HCT116 (cell line): Measurements from ENCODE around the gene HIGD2B. TPM values are rescaled to one million over a fixed set of nuclear protein-coding genes. Genes with fewer than 3 reads are reported as not detected.

ENCODE experiments used
- ATAC-seq: fragments of 200-7000 bp; cut with Tn5 transposase; 2 replicates; pipeline ENCODE4 v1.9.1; 2020; ENCODE audit warnings: mild to moderate bottlenecking, moderate library complexity
- BruUV-seq: library from RNA; stranded (reverse); fragments of 400-500 nt; replicated peaks from 2 replicates; lab custom pipeline; 2021; lab: Mats Ljungman, UMichigan
- CTCF ChIA-PET: fragments of 300-600 bp; sonication (Branson Sonifier 250); formaldehyde crosslinking; loops from one replicate; lab custom pipeline; 2021; ENCODE audit warnings: antibody characterized with exemption; lab: Charles Lee
- POLR2A ChIA-PET: fragments of 300-600, 350-600 bp; sonication (Branson Sonifier 250); formaldehyde crosslinking; loops from one replicate; lab custom pipeline; 2021; ENCODE audit warnings: antibody characterized with exemption; lab: Charles Lee
- RAD21 ChIA-PET, 2 experiments: fragments of 300-600 bp; sonication (Branson Sonifier 250); formaldehyde crosslinking; loops; one replicate each; lab custom pipeline; 2023; ENCODE audit warnings: low total read pairs in 2 of 2; ENCODE audit not compliant: uncharacterized antibody in 2 of 2, unreplicated experiment in 2 of 2, low non-redundant PET in 1 of 2; lab: Charles Lee
- DNase-seq: peaks from one replicate; pipeline ENCODE4 v3.0.0-alpha.2; 2010; ENCODE audit warnings: low read depth, low spot score
- H2AFZ ChIP-seq: fragments of 200-600 bp; shearing (Covaris generic), sonication (generic); 2 replicates; pipeline ENCODE4 v1.6.1; 2017; ENCODE audit warnings: low read depth, mixed run types, mixed read lengths, antibody characterized with exemption, low read length; ENCODE audit not compliant: poor library complexity, severe bottlenecking
- H3K27ac ChIP-seq: 2 replicates; pipeline ENCODE4 v1.5.1; 2012; ENCODE audit warnings: low read depth, low read length
- H3K27me3 ChIP-seq: fragments of 200-600 bp; sonication (generic); 2 replicates; pipeline ENCODE4 v1.6.1; 2016; ENCODE audit warnings: mixed run types, low read length, mixed read lengths; ENCODE audit not compliant: insufficient read depth
- H3K36me3 ChIP-seq, 2 experiments: fragments of 200-500 bp in 1 of 2; fragments of 200-600 bp in 1 of 2; sonication (Bioruptor generic) in 1 of 2; sonication (generic) in 1 of 2; 2 replicates each; pipeline versions ENCODE4 v1.5.1 to v1.6.1; 2014 to 2016; ENCODE audit warnings: low read length in 2 of 2, inconsistent platforms in 1 of 2, mixed read lengths in 1 of 2, mixed run types in 1 of 2; ENCODE audit not compliant: insufficient read depth in 2 of 2, control insufficient read depth in 1 of 2
- H3K4me1 ChIP-seq, 2 experiments: fragments of 200-600 bp in 1 of 2; sonication (generic) in 1 of 2; 2 replicates each; pipeline versions ENCODE4 v1.5.1 to v1.6.1; 2012 to 2017; ENCODE audit warnings: low read length in 2 of 2, inconsistent platforms in 1 of 2, mild to moderate bottlenecking in 1 of 2, mixed read lengths in 1 of 2, mixed run types in 1 of 2, moderate library complexity in 1 of 2; ENCODE audit not compliant: insufficient read depth in 2 of 2, control insufficient read depth in 1 of 2
- H3K4me2 ChIP-seq: fragments of 200-600 bp; sonication (generic); 2 replicates; pipeline ENCODE4 v1.6.1; 2017; ENCODE audit warnings: mixed run types, low read length, mixed read lengths
- H3K4me3 ChIP-seq, 2 experiments: fragments of 200-600 bp in 1 of 2; sonication (generic) in 1 of 2; replicated peaks in 1 of 2; 2 replicates each; pipeline ENCODE4 v1.5.1; 2011 to 2016; ENCODE audit warnings: low read length in 2 of 2, control low read depth in 1 of 2, low read depth in 1 of 2, mild to moderate bottlenecking in 1 of 2, mixed read lengths in 1 of 2, mixed run types in 1 of 2
- H3K79me2 ChIP-seq: fragments of 200-600 bp; sonication (generic); 2 replicates; pipeline ENCODE4 v1.6.1; 2017; ENCODE audit warnings: mild to moderate bottlenecking, mixed run types, low read length, moderate library complexity, mixed read lengths; ENCODE audit not compliant: insufficient read depth
- H3K9ac ChIP-seq: fragments of 200-600 bp; sonication (generic); 2 replicates; pipeline ENCODE4 v1.6.1; 2016; ENCODE audit warnings: low read length, mixed read lengths
- H3K9me2 ChIP-seq: fragments of 200-600 bp; sonication (generic), shearing (Covaris generic); 2 replicates; pipeline ENCODE4 v1.6.1; 2017; ENCODE audit warnings: mixed run types, mild to moderate bottlenecking, moderate library complexity; ENCODE audit not compliant: insufficient read depth
- H3K9me3 ChIP-seq, 2 experiments: fragments of 200-500 bp in 1 of 2; fragments of 200-600 bp in 1 of 2; sonication (Bioruptor generic) in 1 of 2; sonication (generic) in 1 of 2; 2 replicates each; pipeline ENCODE4 v1.6.1; 2014 to 2017; ENCODE audit warnings: low read length in 2 of 2, mixed read lengths in 2 of 2, inconsistent platforms in 1 of 2, low read depth in 1 of 2, mild to moderate bottlenecking in 1 of 2, mixed run types in 1 of 2, moderate library complexity in 1 of 2; ENCODE audit not compliant: control insufficient read depth in 1 of 2, insufficient read depth in 1 of 2
- H4K20me1 ChIP-seq: fragments of 200-600 bp; sonication (generic), shearing (Covaris generic); 2 replicates; pipeline ENCODE4 v1.6.1; 2017; ENCODE audit warnings: mixed run types, mild to moderate bottlenecking, moderate library complexity; ENCODE audit not compliant: insufficient read depth
- ATF3 ChIP-seq: IDR thresholded peaks from 2 replicates; pipeline ENCODE4 v1.6.1; 2012
- CEBPB ChIP-seq: IDR thresholded peaks from 2 replicates; pipeline ENCODE4 v1.6.1; 2012; ENCODE audit warnings: low read depth
- EGR1 ChIP-seq: IDR thresholded peaks from 2 replicates; pipeline ENCODE4 v1.6.1; 2012; ENCODE audit warnings: low read depth
- ELF1 ChIP-seq: IDR thresholded peaks from 2 replicates; pipeline ENCODE4 v1.6.1; 2012; ENCODE audit warnings: low read depth, borderline replicate concordance
- EZH2 ChIP-seq: fragments of 200-600 bp; sonication (generic); IDR thresholded peaks from 2 replicates; pipeline ENCODE4 v1.6.1; 2017; ENCODE audit warnings: antibody characterized with exemption, mixed run types
- EZH2phosphoT487 ChIP-seq: fragments of 200-600 bp; IDR thresholded peaks from 2 replicates; pipeline ENCODE4 v1.6.1; 2018; ENCODE audit warnings: antibody characterized with exemption, borderline replicate concordance
- FOSL1 ChIP-seq: IDR thresholded peaks from 2 replicates; pipeline ENCODE4 v1.6.1; 2012; ENCODE audit warnings: low read depth
- JUND ChIP-seq: IDR thresholded peaks from 2 replicates; pipeline ENCODE4 v1.6.1; 2012
- POLR2A ChIP-seq: IDR thresholded peaks from 2 replicates; pipeline ENCODE4 v1.7.0; 2011; ENCODE audit warnings: borderline replicate concordance; ENCODE audit not compliant: insufficient read depth, insufficient read length; ENCODE audit errors: extremely low read depth
- POLR2AphosphoS5 ChIP-seq: IDR thresholded peaks from 2 replicates; pipeline ENCODE4 v1.6.1; 2011; ENCODE audit warnings: mild to moderate bottlenecking, low read depth, low read length, moderate library complexity
- RAD21 ChIP-seq: IDR thresholded peaks from 2 replicates; pipeline ENCODE4 v1.6.1; 2012; ENCODE audit warnings: low read depth, mild to moderate bottlenecking
- SIN3A ChIP-seq: IDR thresholded peaks from 2 replicates; pipeline ENCODE4 v1.6.1; 2012; ENCODE audit warnings: low read depth
- SP1 ChIP-seq: IDR thresholded peaks from 2 replicates; pipeline ENCODE4 v1.6.1; 2012; ENCODE audit warnings: low read depth
- YY1 ChIP-seq: IDR thresholded peaks from 2 replicates; pipeline ENCODE4 v1.6.1; 2011; ENCODE audit warnings: low read length, low read depth, moderate library complexity, mild to moderate bottlenecking; ENCODE audit not compliant: insufficient replicate concordance; ENCODE audit errors: extremely low read depth
- ZBTB33 ChIP-seq: IDR thresholded peaks from 2 replicates; pipeline ENCODE4 v1.6.1; 2011; ENCODE audit warnings: mild to moderate bottlenecking, low read length, moderate library complexity; ENCODE audit not compliant: insufficient replicate concordance; ENCODE audit errors: extremely low read depth
- ZFX ChIP-seq: fragments of 450-650 bp; IDR thresholded peaks from 2 replicates; pipeline ENCODE4 v1.6.1; 2017
- ZNF274 ChIP-seq: fragments of 200-500 bp; sonication (Bioruptor generic); IDR thresholded peaks from 2 replicates; pipeline ENCODE4 v1.6.1; 2014; ENCODE audit warnings: mild to moderate bottlenecking, low read depth, low read length, inconsistent platforms
- intact Hi-C: fragments of 100-400 bp; cut with micrococcal nuclease; formaldehyde crosslinking; loops from 2 replicates; pipeline ENCODE4 v1.10.0; 2022
- total RNA-seq: library from RNA; stranded (reverse); gene quantifications from one replicate; pipeline ENCODE4 v1.2.1, GENCODE V29; 2021; ENCODE audit not compliant: unreplicated experiment
- TF ChIP-seq, protein P1 (sequence below): IDR thresholded peaks from 2 replicates; pipeline ENCODE4 v1.6.1; 2012

The HIGD2B gene
- total RNA-seq, 1 experiment from 2014 or later: 0.27 TPM

- Histone ChIP-seq H3K9me2 (no peaks in the 10 kb centered on the region), H3K27ac (no peak overlapping the region), H2AFZ (no peak overlapping the region), H3K9me3 (no peaks in the 10 kb centered on the region), H3K4me3 (no peak overlapping the region), H3K27me3 (no peaks in the 10 kb centered on the region), H3K79me2 (no peaks in the 10 kb centered on the region), H3K9ac (no peak overlapping the region), H3K4me2 (no peak overlapping the region), H4K20me1 (no peaks in the 10 kb centered on the region), H3K36me3 (peaks cover 0 to 7% of the 10 kb centered on the region in 2 experiments; a peak in 1 of 4 replicates), H3K4me1 (no peaks in the 10 kb centered on the region)
- DNase-seq (no peak), ATAC-seq (no peak)
- POLR2A ChIA-PET: no interaction called here
- no TSS peak for BruUV-seq
- intact Hi-C loops: no loop called here
- RAD21 ChIA-PET: interaction anchor here in 1 of 2 experiments (0.6 kb wide), 1 partner anchor 30 kb away, joined by 3 read pairs; no protein-coding TSS in a partner anchor
- CTCF ChIA-PET: interaction anchor here (4.1 kb wide), 1 partner anchor 12 kb away, joined by 17 read pairs; no protein-coding TSS in a partner anchor
- TF ChIP-seq RAD21: no peak
- no peak for TF ChIP-seq EGR1
- no peak for TF ChIP-seq SIN3A
- no peak for TF ChIP-seq SP1
- TF ChIP-seq ZNF274: no peak
- no peak for TF ChIP-seq POLR2A
- TF ChIP-seq CEBPB: no peak
- TF ChIP-seq, protein P1, sequence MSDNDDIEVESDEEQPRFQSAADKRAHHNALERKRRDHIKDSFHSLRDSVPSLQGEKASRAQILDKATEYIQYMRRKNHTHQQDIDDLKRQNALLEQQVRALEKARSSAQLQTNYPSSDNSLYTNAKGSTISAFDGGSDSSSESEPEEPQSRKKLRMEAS: no peak
- TF ChIP-seq ELF1: no peak
- no peak for TF ChIP-seq EZH2phosphoT487
- TF ChIP-seq ZBTB33: no peak
- no peak for TF ChIP-seq ATF3
- no peak for TF ChIP-seq EZH2
- TF ChIP-seq POLR2AphosphoS5: no peak
- no peak for TF ChIP-seq FOSL1
- no peak for TF ChIP-seq ZFX
- no peak for TF ChIP-seq YY1
- no peak for TF ChIP-seq JUND
These were observed 48.2 kb upstream of the HIGD2B start for GRCh38 chr15:72733941-72734738.
